Naive thymus-derived CD4-positive, alpha-beta T cell (primary cell): ENCODE results near the gene HMGXB3. TPM values are rescaled to one million over a fixed set of nuclear protein-coding genes. Genes with fewer than 3 reads are reported as not detected.

ENCODE experiments used
- ATAC-seq: fragments of 150-1000 bp; cut with Tn5 transposase; 2 replicates; pipeline ENCODE4 v1.10.0; 2021; ENCODE audit warnings: mild to moderate bottlenecking, moderate library complexity
- CTCF ChIA-PET: fragments of 350-600 bp; sonication (Branson Sonifier 250); formaldehyde crosslinking; loops from one replicate; lab custom pipeline; 2021; ENCODE audit warnings: antibody characterized with exemption; lab: Charles Lee
- POLR2A ChIA-PET: fragments of 350-600 bp; sonication (Branson Sonifier 250); formaldehyde crosslinking; loops from one replicate; lab custom pipeline; 2021; ENCODE audit warnings: antibody characterized with exemption, inconsistent platforms; lab: Charles Lee
- DNase-seq, 9 donors: peaks; one replicate each; pipeline versions ENCODE4 v3.0.0 to v3.0.0-alpha.2; 2020 to 2022; ENCODE audit warnings: mixed read lengths in 1 of 9
- H3K27ac ChIP-seq: one replicate; pipeline ENCODE4 v1.7.0; 2013; ENCODE audit warnings: mild to moderate bottlenecking, low read depth, low read length, moderate library complexity
- H3K27me3 ChIP-seq, 2 donors: one replicate each; pipeline ENCODE4 v1.7.0; 2013; ENCODE audit warnings: low read length in 2 of 2, mild to moderate bottlenecking in 2 of 2, moderate library complexity in 2 of 2; ENCODE audit not compliant: control insufficient read depth in 2 of 2, insufficient read depth in 2 of 2
- H3K36me3 ChIP-seq, 3 experiments: 1 replicate in 2 of 3; 2 replicates in 1 of 3; pipeline ENCODE4 v1.7.0; 2013; ENCODE audit warnings: low read length in 3 of 3, mild to moderate bottlenecking in 3 of 3, moderate library complexity in 1 of 3; ENCODE audit not compliant: insufficient read depth in 3 of 3, control insufficient read depth in 2 of 3
- H3K4me1 ChIP-seq, 2 donors: one replicate each; pipeline ENCODE4 v1.7.0; 2013; ENCODE audit warnings: low read length in 2 of 2, mild to moderate bottlenecking in 2 of 2, moderate library complexity in 1 of 2; ENCODE audit not compliant: control insufficient read depth in 2 of 2, insufficient read depth in 2 of 2
- H3K4me3 ChIP-seq: 2 replicates; pipeline ENCODE4 v1.7.0; 2013; ENCODE audit warnings: mild to moderate bottlenecking, low read length
- H3K9me3 ChIP-seq, 3 experiments: 1 replicate in 2 of 3; 2 replicates in 1 of 3; pipeline ENCODE4 v1.7.0; 2013; ENCODE audit warnings: low read length in 3 of 3; ENCODE audit not compliant: control insufficient read depth in 2 of 3
- H3K27ac Mint-ChIP-seq, 9 donors: one replicate each; pipeline ENCODE4 v1.8.0; 2020 to 2022; ENCODE audit warnings: mixed read lengths in 9 of 9, mild to moderate bottlenecking in 8 of 9, moderate library complexity in 5 of 9, inconsistent platforms in 2 of 9
- H3K27me3 Mint-ChIP-seq, 5 donors: one replicate each; pipeline ENCODE4 v1.8.0; 2021 to 2022; ENCODE audit warnings: mixed read lengths in 5 of 5, mild to moderate bottlenecking in 1 of 5
- H3K36me3 Mint-ChIP-seq, 5 donors: one replicate each; pipeline ENCODE4 v1.8.0; 2020 to 2022; ENCODE audit warnings: mixed read lengths in 5 of 5, mild to moderate bottlenecking in 3 of 5, inconsistent platforms in 1 of 5
- H3K4me1 Mint-ChIP-seq, 7 donors: one replicate each; pipeline ENCODE4 v1.8.0; 2020 to 2022; ENCODE audit warnings: mixed read lengths in 7 of 7, mild to moderate bottlenecking in 3 of 7, inconsistent platforms in 1 of 7
- H3K4me3 Mint-ChIP-seq, 10 donors: one replicate each; pipeline ENCODE4 v1.8.0; 2020 to 2022; ENCODE audit warnings: mild to moderate bottlenecking in 10 of 10, mixed read lengths in 10 of 10, moderate library complexity in 6 of 10, inconsistent platforms in 2 of 10
- H3K9me3 Mint-ChIP-seq, 11 donors: one replicate each; pipeline ENCODE4 v1.8.0; 2020 to 2022; ENCODE audit warnings: mixed read lengths in 11 of 11, mild to moderate bottlenecking in 4 of 11, inconsistent platforms in 1 of 11, moderate library complexity in 1 of 11
- intact Hi-C, 2 donors: fragments of 100-400 bp; cut with micrococcal nuclease; formaldehyde crosslinking; loops; one replicate each; pipeline ENCODE4 v1.15.1; 2023
- polyA plus RNA-seq, 2 donors: library from polyadenylated mRNA; unstranded; fragments of 300-500 nt; fragmentation: Illumina TruSeq; gene quantifications; one replicate each; pipeline ENCODE4 v1.2.3, GENCODE V29; 2021
- total RNA-seq, 6 experiments: library from RNA in 5 of 6; stranded (reverse) in 5 of 6; gene quantifications; 1 replicate in 5 of 6; 2 replicates in 1 of 6; pipeline ENCODE4 v1.2.3 and lab custom pipeline; 2021 to 2026

The HMGXB3 gene, protein sequence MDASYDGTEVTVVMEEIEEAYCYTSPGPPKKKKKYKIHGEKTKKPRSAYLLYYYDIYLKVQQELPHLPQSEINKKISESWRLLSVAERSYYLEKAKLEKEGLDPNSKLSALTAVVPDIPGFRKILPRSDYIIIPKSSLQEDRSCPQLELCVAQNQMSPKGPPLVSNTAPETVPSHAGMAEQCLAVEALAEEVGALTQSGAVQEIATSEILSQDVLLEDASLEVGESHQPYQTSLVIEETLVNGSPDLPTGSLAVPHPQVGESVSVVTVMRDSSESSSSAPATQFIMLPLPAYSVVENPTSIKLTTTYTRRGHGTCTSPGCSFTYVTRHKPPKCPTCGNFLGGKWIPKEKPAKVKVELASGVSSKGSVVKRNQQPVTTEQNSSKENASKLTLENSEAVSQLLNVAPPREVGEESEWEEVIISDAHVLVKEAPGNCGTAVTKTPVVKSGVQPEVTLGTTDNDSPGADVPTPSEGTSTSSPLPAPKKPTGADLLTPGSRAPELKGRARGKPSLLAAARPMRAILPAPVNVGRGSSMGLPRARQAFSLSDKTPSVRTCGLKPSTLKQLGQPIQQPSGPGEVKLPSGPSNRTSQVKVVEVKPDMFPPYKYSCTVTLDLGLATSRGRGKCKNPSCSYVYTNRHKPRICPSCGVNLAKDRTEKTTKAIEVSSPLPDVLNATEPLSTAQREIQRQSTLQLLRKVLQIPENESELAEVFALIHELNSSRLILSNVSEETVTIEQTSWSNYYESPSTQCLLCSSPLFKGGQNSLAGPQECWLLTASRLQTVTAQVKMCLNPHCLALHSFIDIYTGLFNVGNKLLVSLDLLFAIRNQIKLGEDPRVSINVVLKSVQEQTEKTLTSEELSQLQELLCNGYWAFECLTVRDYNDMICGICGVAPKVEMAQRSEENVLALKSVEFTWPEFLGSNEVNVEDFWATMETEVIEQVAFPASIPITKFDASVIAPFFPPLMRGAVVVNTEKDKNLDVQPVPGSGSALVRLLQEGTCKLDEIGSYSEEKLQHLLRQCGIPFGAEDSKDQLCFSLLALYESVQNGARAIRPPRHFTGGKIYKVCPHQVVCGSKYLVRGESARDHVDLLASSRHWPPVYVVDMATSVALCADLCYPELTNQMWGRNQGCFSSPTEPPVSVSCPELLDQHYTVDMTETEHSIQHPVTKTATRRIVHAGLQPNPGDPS (N-terminal part only)
- total RNA-seq = 10 to 100 TPM; 27.2 to 40.6 (median 34.5) TPM
- 10 to 100 TPM in 1 of 2 donors, 1 to 10 TPM in 1; 8.2 to 12.6 TPM for polyA plus RNA-seq
- 75.6 reads per million, percentile 79 among the genes with 10 or more reads in this experiment for total RNA-seq (lab: John Stamatoyannopoulos, UW)

DNA sequence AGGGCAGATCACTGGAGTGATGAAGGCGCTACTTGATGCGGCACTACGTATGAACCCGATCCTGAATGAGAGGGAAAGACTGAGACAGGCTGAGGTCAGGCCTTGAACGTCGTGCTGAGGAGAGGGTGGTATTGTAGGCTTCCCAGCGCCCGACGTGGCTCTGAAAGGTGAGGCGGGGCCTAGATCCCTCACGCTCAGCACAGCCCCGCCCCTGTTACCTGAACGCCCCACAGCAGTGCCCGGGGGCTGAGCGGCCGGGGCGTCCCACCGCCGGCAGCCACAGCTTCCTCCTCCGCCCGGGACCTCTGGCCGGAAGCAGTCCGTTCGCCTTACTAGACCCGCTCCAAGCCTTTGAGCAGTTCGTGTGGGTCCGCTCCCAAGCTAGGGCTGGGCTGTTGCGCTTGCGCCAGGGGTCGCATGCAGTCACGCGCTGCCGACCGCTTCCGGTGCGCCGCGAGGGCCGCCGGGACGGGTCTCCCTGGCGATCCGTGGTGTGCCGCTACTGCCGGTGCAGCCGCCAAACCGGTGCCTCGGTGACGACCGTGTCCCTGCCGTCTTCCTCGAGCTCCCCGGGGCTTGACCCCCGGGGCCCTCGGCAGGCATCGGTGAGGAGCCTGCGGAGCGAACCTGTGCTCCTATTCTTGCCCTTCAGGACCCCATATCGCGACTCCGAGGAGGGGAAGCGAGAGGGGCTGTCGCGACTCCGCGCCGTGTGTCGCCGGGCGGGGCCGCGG is at the start of gene HMGXB3, which contains the start of gene TIGD6:
Gene HMGXB3, plus strand, starts transcription at position 484 of the 734 bp plus-strand sequence. CDS start 4,114 bp downstream, outside the sequence.
Gene TIGD6, minus strand, starts transcription at position 399 of the 734 bp plus-strand sequence. CDS start 4,306 bp downstream, outside the sequence.
- Histone ChIP-seq H3K27me3 (no peaks in the 10 kb centered on the region), H3K4me3 (peak within 1 kb of the TSS; percentile 76), H3K36me3 (peaks cover 0 to 23% (median 0%) of the 10 kb centered on the region in 3 experiments), H3K27ac (peak within 1 kb of the TSS; percentile 80), H3K4me1 (peaks cover 18 to 23% of the 10 kb centered on the region in 2 donors), H3K9me3 (no peaks in the 10 kb centered on the region)
- H3K27ac Mint-ChIP-seq = peak within 1 kb of the TSS; percentile 75 to 98 (median 94)
- no peaks in the 10 kb centered on the region for H3K27me3 Mint-ChIP-seq
- peak within 1 kb of the TSS; percentile 86 to 99 (median 93) for H3K4me3 Mint-ChIP-seq
- H3K4me1 Mint-ChIP-seq = peaks cover 33 to 55% (median 46%) of the 10 kb centered on the region in 7 donors
- ChIA-PET POLR2A (interaction anchor here (0.6 to 2.3 kb wide), 8 partner anchors 9 to 450 kb away, joined by 3 to 7 read pairs (median 3); partner anchors contain the start of gene SLC26A2), CTCF (interaction anchor here (0.7 to 1.5 kb wide), 4 partner anchors 9 to 166 kb away, joined by 3 to 4 read pairs (median 4); no protein-coding TSS in a partner anchor)
- intact Hi-C loops = loop anchor here (1.0 to 10.0 kb wide), 16 partner anchors 10 to 1771 kb away; partner anchors contain the start of genes CSNK1A1 (in 2 of the 2), G3BP1 (in 2 of the 2), SLC26A2 (in 2 of the 2) and TCOF1 (in 2 of the 2)
- peaks cover 6 to 21% (median 20%) of the 10 kb centered on the region in 5 donors for H3K36me3 Mint-ChIP-seq
- H3K9me3 Mint-ChIP-seq = no peaks in the 10 kb centered on the region
- ATAC-seq = peak; percentile 83
- peak; percentile 64 to 87 (median 74) for DNase-seq

DNA sequence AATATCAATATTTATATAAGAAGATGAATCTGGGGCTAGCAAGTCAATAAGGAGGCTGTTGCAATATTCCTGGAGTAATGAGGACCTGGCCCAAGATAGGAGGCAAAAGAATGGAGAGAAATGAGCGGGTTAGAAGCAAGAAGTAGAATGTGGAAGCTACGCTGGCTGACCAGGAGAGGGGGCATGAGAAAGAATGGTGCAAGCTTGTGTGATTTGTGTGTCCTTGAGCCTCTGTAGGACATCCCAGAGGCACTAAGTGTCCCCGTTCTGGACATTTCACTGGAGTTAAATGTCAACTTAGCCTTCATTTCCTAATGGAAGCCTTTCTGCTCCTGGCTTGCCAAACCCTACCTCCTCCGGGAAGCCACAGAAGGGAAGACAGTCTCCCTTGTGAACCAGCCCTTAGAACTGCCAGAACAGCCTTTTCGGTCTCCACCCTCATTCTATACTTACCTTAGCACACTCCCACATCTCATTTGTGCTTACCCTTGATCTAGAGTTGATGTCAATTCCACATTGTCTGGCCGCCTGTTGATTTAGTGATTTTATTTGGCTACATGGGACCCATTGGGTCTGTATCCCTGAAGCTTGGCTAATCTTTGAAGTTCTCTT is 49.3 kb upstream of the HMGXB3 start:
- intact Hi-C loops = no loop called here
- no peak for DNase-seq

DNA sequence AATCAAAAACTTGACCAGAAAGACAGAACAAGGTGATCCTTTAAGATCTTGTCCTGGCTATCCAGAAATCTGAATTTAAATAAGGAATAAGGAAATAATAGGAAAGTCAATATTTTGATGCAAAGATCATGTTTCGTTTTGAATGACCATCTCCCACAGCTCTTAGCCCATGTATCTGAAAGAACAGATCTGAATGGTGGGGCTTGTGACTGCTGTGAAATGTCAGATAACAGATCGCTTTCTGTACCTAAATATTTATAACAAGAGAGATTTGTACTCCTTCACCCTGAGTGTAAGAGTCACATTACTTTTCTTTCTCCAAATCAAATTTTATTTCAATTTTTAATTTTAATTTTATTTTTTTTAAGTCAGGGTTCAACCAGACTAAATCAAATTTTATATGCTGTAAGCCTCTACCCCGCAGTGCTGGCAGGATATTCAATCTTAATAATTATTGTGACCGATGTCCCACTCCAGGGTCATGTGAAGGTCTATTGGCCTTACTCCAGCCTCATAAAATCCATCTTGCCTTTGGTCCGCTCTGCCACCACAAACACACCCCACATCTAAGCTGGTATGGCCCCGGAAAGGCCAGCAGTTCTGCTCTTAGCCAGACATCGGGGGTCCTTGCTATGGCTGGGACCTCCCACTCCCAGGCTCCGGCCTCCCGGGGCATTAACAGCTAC is 47.0 kb upstream of the HMGXB3 start:
- CTCF ChIA-PET = no interaction called here
- H3K4me3 Mint-ChIP-seq = no peak overlapping the region
- no peaks in the 10 kb centered on the region for H3K9me3 ChIP-seq
- no peaks in the 10 kb centered on the region for H3K4me1 Mint-ChIP-seq
- no peak for DNase-seq
- no peak overlapping the region for H3K27ac ChIP-seq
- intact Hi-C loops = no loop called here
- H3K4me3 ChIP-seq = no peak overlapping the region
- H3K27me3 ChIP-seq = no peaks in the 10 kb centered on the region
- H3K36me3 ChIP-seq = no peaks in the 10 kb centered on the region
- H3K4me1 ChIP-seq = no peaks in the 10 kb centered on the region
- H3K27me3 Mint-ChIP-seq = peaks cover 0 to 16% (median 0%) of the 10 kb centered on the region in 5 donors
- no peaks in the 10 kb centered on the region for H3K36me3 Mint-ChIP-seq
- H3K9me3 Mint-ChIP-seq = peaks cover 0 to 1% (median 0%) of the 10 kb centered on the region in 11 donors
- POLR2A ChIA-PET = no interaction called here
- ATAC-seq = no peak
- no peak overlapping the region for H3K27ac Mint-ChIP-seq

More for the DNA sequence above, 49.3 kb upstream of the HMGXB3 start:
- CTCF ChIA-PET = no interaction called here
- Mint-ChIP-seq H3K36me3 (no peaks in the 10 kb centered on the region), H3K4me1 (no peaks in the 10 kb centered on the region), H3K27ac (no peak overlapping the region), H3K9me3 (peaks cover 0 to 1% (median 0%) of the 10 kb centered on the region in 11 donors), H3K4me3 (no peak overlapping the region), H3K27me3 (peaks cover 0 to 19% (median 0%) of the 10 kb centered on the region in 5 donors)
- Histone ChIP-seq H3K27me3 (no peaks in the 10 kb centered on the region), H3K4me3 (no peak overlapping the region), H3K9me3 (no peaks in the 10 kb centered on the region), H3K27ac (no peak overlapping the region), H3K36me3 (no peaks in the 10 kb centered on the region), H3K4me1 (no peaks in the 10 kb centered on the region)
- POLR2A ChIA-PET = interaction anchor here (1.3 kb wide), 1 partner anchor 9 kb away, joined by 3 read pairs; no protein-coding TSS in a partner anchor
- ATAC-seq = no peak

DNA sequence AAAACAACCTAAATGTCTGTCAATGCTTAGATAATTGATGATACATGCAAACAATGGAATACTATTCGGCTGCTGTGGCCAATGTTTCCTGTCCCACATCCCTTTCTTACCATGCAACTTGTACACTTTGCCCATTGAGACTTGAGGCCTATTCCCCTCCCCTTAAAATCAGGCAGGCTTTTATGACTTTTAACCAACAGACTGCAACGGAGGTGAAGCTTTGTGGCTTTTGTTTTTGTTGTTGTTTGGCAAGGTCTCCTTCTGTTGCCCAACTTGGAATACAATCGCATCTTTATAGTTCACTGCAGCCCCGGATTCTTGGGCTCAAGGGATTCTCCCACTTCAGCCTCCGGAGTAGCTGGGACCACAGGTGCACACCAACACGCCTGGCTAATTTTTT is 45.7 kb upstream of the HMGXB3 start:
- H3K27me3 ChIP-seq = no peaks in the 10 kb centered on the region
- intact Hi-C loops = no loop called here
- ChIA-PET CTCF (no interaction called here), POLR2A (no interaction called here)
- Mint-ChIP-seq H3K4me3 (no peak overlapping the region), H3K27me3 (peaks cover 0 to 12% (median 0%) of the 10 kb centered on the region in 5 donors), H3K4me1 (peaks cover 6 to 11% (median 9%) of the 10 kb centered on the region in 7 donors), H3K27ac (peak overlapping the region in 1 of 9 donors; percentile 52), H3K9me3 (peaks cover 0 to 3% (median 0%) of the 10 kb centered on the region in 11 donors), H3K36me3 (no peaks in the 10 kb centered on the region)
- H3K9me3 ChIP-seq = no peaks in the 10 kb centered on the region
- no peak overlapping the region for H3K27ac ChIP-seq
- ATAC-seq (no peak), DNase-seq (no peak)
- no peaks in the 10 kb centered on the region for H3K36me3 ChIP-seq
- H3K4me3 ChIP-seq = no peak overlapping the region
- H3K4me1 ChIP-seq = peaks cover 3 to 9% of the 10 kb centered on the region in 2 donors

DNA sequence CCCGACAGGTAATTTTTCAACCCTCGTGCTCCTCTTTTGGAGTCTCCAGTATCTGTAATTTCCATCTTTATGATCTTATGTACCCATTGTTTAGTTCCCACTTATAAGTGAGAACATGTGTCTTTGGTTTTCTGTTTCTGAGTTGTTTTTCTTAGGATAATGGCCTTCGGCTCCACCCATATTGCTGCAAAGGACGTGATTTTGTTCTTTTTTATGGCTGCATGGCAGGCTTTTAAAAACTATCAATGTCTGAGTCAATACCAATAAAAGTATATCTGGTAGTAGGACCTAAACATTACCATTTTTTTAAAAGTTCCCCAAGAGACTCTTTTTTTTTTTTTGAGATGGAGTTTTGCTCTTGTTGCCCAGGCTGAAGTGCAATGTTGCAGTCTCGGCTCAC is 43.9 kb upstream of the HMGXB3 start:
- no peak overlapping the region for H3K4me3 Mint-ChIP-seq
- DNase-seq = no peak
- H3K9me3 Mint-ChIP-seq = peaks cover 0 to 3% (median 0%) of the 10 kb centered on the region in 11 donors
- H3K4me1 Mint-ChIP-seq = peaks cover 13 to 24% (median 23%) of the 10 kb centered on the region in 7 donors
- ChIA-PET CTCF (no interaction called here), POLR2A (no interaction called here)
- no peaks in the 10 kb centered on the region for H3K27me3 Mint-ChIP-seq
- no peaks in the 10 kb centered on the region for H3K9me3 ChIP-seq
- H3K27me3 ChIP-seq = no peaks in the 10 kb centered on the region
- no peak for ATAC-seq
- peaks cover 0 to 4% (median 0%) of the 10 kb centered on the region in 3 experiments for H3K36me3 ChIP-seq
- peaks cover 11 to 19% of the 10 kb centered on the region in 2 donors for H3K4me1 ChIP-seq
- no peaks in the 10 kb centered on the region for H3K36me3 Mint-ChIP-seq
- no peak overlapping the region for H3K4me3 ChIP-seq
- intact Hi-C loops = no loop called here
- H3K27ac Mint-ChIP-seq = no peak overlapping the region
- H3K27ac ChIP-seq = no peak overlapping the region
